ENCODE measurements around the gene WDPCP. TPM values are rescaled to one million over a fixed set of nuclear protein-coding genes. Genes with fewer than 3 reads are reported as not detected.

WDPCP gene
- total RNA-seq, 1 donor from 2014 or later, result 12.4 TPM

- no peak for DNase-seq (ENCODE audit: extremely low spot score, unreplicated experiment)
- Mint-ChIP-seq H3K36me3 (ENCODE audit: unreplicated experiment) (peaks cover 7% of the 10 kb centered on the region), H3K27ac (ENCODE audit: unreplicated experiment) (no peak overlapping the region), H3K27me3 (ENCODE audit: unreplicated experiment) (peaks cover 3% of the 10 kb centered on the region), H3K4me1 (ENCODE audit: unreplicated experiment) (no peaks in the 10 kb centered on the region), H3K4me3 (ENCODE audit: unreplicated experiment) (no peak overlapping the region), H3K9me3 (ENCODE audit: unreplicated experiment) (peaks cover 27% of the 10 kb centered on the region)
- TF ChIP-seq, protein P1, sequence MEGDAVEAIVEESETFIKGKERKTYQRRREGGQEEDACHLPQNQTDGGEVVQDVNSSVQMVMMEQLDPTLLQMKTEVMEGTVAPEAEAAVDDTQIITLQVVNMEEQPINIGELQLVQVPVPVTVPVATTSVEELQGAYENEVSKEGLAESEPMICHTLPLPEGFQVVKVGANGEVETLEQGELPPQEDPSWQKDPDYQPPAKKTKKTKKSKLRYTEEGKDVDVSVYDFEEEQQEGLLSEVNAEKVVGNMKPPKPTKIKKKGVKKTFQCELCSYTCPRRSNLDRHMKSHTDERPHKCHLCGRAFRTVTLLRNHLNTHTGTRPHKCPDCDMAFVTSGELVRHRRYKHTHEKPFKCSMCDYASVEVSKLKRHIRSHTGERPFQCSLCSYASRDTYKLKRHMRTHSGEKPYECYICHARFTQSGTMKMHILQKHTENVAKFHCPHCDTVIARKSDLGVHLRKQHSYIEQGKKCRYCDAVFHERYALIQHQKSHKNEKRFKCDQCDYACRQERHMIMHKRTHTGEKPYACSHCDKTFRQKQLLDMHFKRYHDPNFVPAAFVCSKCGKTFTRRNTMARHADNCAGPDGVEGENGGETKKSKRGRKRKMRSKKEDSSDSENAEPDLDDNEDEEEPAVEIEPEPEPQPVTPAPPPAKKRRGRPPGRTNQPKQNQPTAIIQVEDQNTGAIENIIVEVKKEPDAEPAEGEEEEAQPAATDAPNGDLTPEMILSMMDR (IDR thresholded peaks at IDR 0.05), result no peak
These were observed 469.5 kb downstream of the WDPCP start for GRCh38 chr2:63118821-63119220.

- peaks cover 46% of the 10 kb centered on the region for H3K9me3 Mint-ChIP-seq (ENCODE audit: unreplicated experiment)
- H3K4me3 Mint-ChIP-seq (ENCODE audit: unreplicated experiment), result no peak overlapping the region
- peaks cover 4% of the 10 kb centered on the region for H3K36me3 Mint-ChIP-seq (ENCODE audit: unreplicated experiment)
- no peaks in the 10 kb centered on the region for H3K4me1 Mint-ChIP-seq (ENCODE audit: unreplicated experiment)
- H3K27ac Mint-ChIP-seq (ENCODE audit: unreplicated experiment), result no peak overlapping the region
- no peak for DNase-seq (ENCODE audit: extremely low spot score, unreplicated experiment)
- peaks cover 11% of the 10 kb centered on the region for H3K27me3 Mint-ChIP-seq (ENCODE audit: unreplicated experiment)
- TF ChIP-seq, protein P1 (IDR thresholded peaks at IDR 0.05), result no peak
These were observed 483.8 kb downstream of the WDPCP start for GRCh38 chr2:63104482-63104881.

DNA sequence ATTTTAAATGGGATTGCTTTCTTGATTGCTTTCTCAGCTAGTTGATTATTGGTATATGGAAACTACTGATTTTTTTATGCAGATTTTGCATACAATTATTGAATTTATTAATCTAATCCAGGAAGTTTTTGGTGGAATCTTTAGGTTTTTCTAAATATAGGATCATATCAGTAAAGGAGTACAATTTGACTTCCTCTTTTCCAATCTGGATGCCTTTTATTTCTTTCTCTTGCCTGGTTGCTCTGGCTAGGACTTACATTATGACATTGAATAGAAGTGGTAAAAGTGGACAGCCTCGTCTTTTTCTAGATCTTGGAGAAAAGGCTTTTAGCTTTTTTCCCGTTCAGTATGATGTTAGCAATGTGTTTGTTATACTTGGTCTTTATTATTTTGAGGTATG lies 486.3 kb downstream of the WDPCP start:
- no peaks in the 10 kb centered on the region for H3K4me1 Mint-ChIP-seq (ENCODE audit: unreplicated experiment)
- H3K27ac Mint-ChIP-seq (ENCODE audit: unreplicated experiment), result no peak overlapping the region
- H3K9me3 Mint-ChIP-seq (ENCODE audit: unreplicated experiment), result peaks cover 45% of the 10 kb centered on the region
- TF ChIP-seq, protein P1 (IDR thresholded peaks at IDR 0.05), result no peak
- H3K27me3 Mint-ChIP-seq (ENCODE audit: unreplicated experiment), result peaks cover 10% of the 10 kb centered on the region
- peaks cover 4% of the 10 kb centered on the region for H3K36me3 Mint-ChIP-seq (ENCODE audit: unreplicated experiment)
- no peak overlapping the region for H3K4me3 Mint-ChIP-seq (ENCODE audit: unreplicated experiment)
- DNase-seq (ENCODE audit: extremely low spot score, unreplicated experiment), result no peak

- Mint-ChIP-seq H3K4me1 (ENCODE audit: unreplicated experiment) (no peaks in the 10 kb centered on the region), H3K27ac (ENCODE audit: unreplicated experiment) (no peak overlapping the region), H3K27me3 (ENCODE audit: unreplicated experiment) (peaks cover 20% of the 10 kb centered on the region), H3K36me3 (ENCODE audit: unreplicated experiment) (peaks cover 2% of the 10 kb centered on the region), H3K4me3 (ENCODE audit: unreplicated experiment) (no peak overlapping the region), H3K9me3 (ENCODE audit: unreplicated experiment) (peaks cover 26% of the 10 kb centered on the region)
- no peak for DNase-seq (ENCODE audit: extremely low spot score, unreplicated experiment)
- TF ChIP-seq, protein P1 (IDR thresholded peaks at IDR 0.05), result no peak
These were observed 489.2 kb downstream of the WDPCP start for GRCh38 chr2:63099032-63099431.

GRCh38 chr2:63096491-63096890 lies 491.8 kb downstream of the WDPCP start:
- TF ChIP-seq, protein P1 (IDR thresholded peaks at IDR 0.05), result no peak
- H3K27ac Mint-ChIP-seq (ENCODE audit: unreplicated experiment), result no peak overlapping the region
- no peak overlapping the region for H3K4me3 Mint-ChIP-seq (ENCODE audit: unreplicated experiment)
- no peaks in the 10 kb centered on the region for H3K36me3 Mint-ChIP-seq (ENCODE audit: unreplicated experiment)
- no peaks in the 10 kb centered on the region for H3K4me1 Mint-ChIP-seq (ENCODE audit: unreplicated experiment)
- peaks cover 34% of the 10 kb centered on the region for H3K27me3 Mint-ChIP-seq (ENCODE audit: unreplicated experiment)
- H3K9me3 Mint-ChIP-seq (ENCODE audit: unreplicated experiment), result peaks cover 5% of the 10 kb centered on the region
- no peak for DNase-seq (ENCODE audit: extremely low spot score, unreplicated experiment)

Data from osteocyte (in vitro differentiated cells).